IPS DF 6.9 (cell line): Measurements from ENCODE around the gene PTPRN2.

Source experiments
- DNase-seq: peaks from one replicate; pipeline ENCODE4 v3.0.0-alpha.2; 2013; ENCODE audit warnings: low read depth, low spot score
- H3K27ac ChIP-seq: one replicate; pipeline ENCODE4 v1.5.1; 2013; ENCODE audit warnings: low read length, control low read depth
- H3K27me3 ChIP-seq: 2 replicates; pipeline ENCODE4 v1.6.1; 2013; ENCODE audit warnings: mild to moderate bottlenecking, low read length; ENCODE audit not compliant: control insufficient read depth, insufficient read depth
- H3K36me3 ChIP-seq: 2 replicates; pipeline ENCODE4 v1.6.1; 2013; ENCODE audit warnings: low read length; ENCODE audit not compliant: control insufficient read depth, insufficient read depth
- H3K4me1 ChIP-seq: 2 replicates; pipeline ENCODE4 v1.6.1; 2013; ENCODE audit warnings: low read length; ENCODE audit not compliant: control insufficient read depth, insufficient read depth
- H3K4me3 ChIP-seq: 2 replicates; pipeline ENCODE4 v1.5.1; 2013; ENCODE audit warnings: mild to moderate bottlenecking, low read length
- H3K9me3 ChIP-seq: 2 replicates; pipeline ENCODE4 v1.6.1; 2013; ENCODE audit warnings: low read length, inconsistent platforms; ENCODE audit not compliant: control insufficient read depth, insufficient read depth
- WGBS: extraction: QIAGEN DNeasy Blood & Tissue Kit; methylation state at CpG from one replicate; pipeline ENCODE4 v1.1.7; 2013; ENCODE audit warnings: mixed read lengths, missing lambda C conversion rate; ENCODE audit not compliant: insufficient read length, insufficient coverage; 5-methylcytosine and 5-hydroxymethylcytosine counted together

Gene PTPRN2

GRCh38 chr7:158025686-158026600 lies 561.7 kb downstream of the PTPRN2 start:
- no CpG with 5 or more reads among the region's 30 CpGs for WGBS

GRCh38 chr7:158024881-158025280 lies 562.7 kb downstream of the PTPRN2 start:
- Histone ChIP-seq H3K27ac (no peak overlapping the region), H3K36me3 (no peaks in the 10 kb centered on the region; the same call in 1 of the 2 replicates), H3K9me3 (peaks cover 36% of the 10 kb centered on the region), H3K27me3 (no peaks in the 10 kb centered on the region), H3K4me1 (no peaks in the 10 kb centered on the region), H3K4me3 (no peak overlapping the region)
- no peak for DNase-seq
- no CpG with 5 or more reads among the region's 5 CpGs for WGBS

More at GRCh38 chr7:158025686-158026600, 561.7 kb downstream of the PTPRN2 start:
- H3K27me3 ChIP-seq, result no peaks in the 10 kb centered on the region
- no peak overlapping the region for H3K27ac ChIP-seq
- H3K4me1 ChIP-seq, result no peaks in the 10 kb centered on the region
- peaks cover 29% of the 10 kb centered on the region for H3K9me3 ChIP-seq
- no peak overlapping the region for H3K4me3 ChIP-seq
- DNase-seq, result no peak
- H3K36me3 ChIP-seq, result no peaks in the 10 kb centered on the region; the same call in 1 of the 2 replicates

GRCh38 chr7:158024351-158024715 lies 563.3 kb downstream of the PTPRN2 start:
- Histone ChIP-seq H3K4me3 (no peak overlapping the region), H3K36me3 (no peaks in the 10 kb centered on the region; the same call in 1 of the 2 replicates), H3K27ac (no peak overlapping the region), H3K27me3 (no peaks in the 10 kb centered on the region), H3K4me1 (no peaks in the 10 kb centered on the region), H3K9me3 (peaks cover 39% of the 10 kb centered on the region)
- no CpG with 5 or more reads among the region's 6 CpGs for WGBS
- DNase-seq, result no peak

DNA sequence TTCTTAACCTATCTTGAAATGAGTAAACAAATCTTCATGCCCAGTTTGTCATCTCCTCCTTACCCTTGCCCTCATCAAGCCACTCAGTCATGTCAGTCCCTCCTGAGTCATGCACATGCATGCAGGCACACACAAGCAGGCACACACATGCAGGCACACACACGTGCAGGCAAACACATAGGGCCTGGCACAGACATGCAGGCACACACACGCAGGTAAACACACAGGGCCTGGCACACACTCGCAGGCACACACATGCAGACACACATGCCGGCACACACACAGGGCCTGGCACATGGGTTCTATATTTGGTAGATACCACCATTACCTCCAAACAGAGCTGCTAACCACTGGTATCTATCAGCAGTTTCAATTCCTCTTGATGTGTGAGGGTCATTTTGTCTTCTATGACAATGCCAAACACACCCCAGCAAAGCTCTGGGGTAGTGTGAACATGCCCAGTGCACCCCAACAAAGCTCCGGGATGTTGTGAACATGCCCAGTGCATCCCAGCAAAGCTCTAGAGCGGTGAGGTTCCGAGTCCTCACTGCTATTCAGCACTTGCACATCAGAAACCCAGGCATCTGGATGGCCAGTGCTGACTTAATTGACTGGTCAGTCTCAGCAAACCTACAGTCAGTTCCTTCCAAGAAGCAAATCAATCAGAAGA lies 563.8 kb downstream of the PTPRN2 start:
- DNase-seq, result no peak
- no peak overlapping the region for H3K4me3 ChIP-seq
- no peak overlapping the region for H3K27ac ChIP-seq
- H3K36me3 ChIP-seq, result no peaks in the 10 kb centered on the region; the same call in 1 of the 2 replicates
- no peaks in the 10 kb centered on the region for H3K27me3 ChIP-seq
- no peaks in the 10 kb centered on the region for H3K4me1 ChIP-seq
- peaks cover 41% of the 10 kb centered on the region for H3K9me3 ChIP-seq
- WGBS, result no CpG with 5 or more reads among the region's 7 CpGs

DNA sequence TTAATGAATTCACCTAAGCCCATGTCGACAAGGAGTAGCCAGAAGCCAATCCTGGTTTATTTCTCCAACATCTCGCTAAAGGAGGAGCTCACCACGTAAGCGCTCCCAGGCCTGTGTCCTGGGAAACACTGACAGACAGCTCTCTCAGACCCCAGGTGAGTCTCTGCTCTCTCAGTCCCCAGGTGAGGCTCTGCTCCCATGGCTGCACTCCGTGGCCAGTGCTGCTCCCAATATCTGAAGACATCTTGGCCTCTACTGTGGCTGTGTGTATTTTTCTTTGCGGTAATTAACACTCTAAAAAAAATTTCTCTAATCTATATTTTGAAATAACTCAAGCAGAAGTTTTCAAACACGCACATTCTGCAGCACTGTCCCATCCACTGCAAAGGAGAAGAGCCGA lies 564.5 kb downstream of the PTPRN2 start:
- DNase-seq, result no peak
- peaks cover 36% of the 10 kb centered on the region for H3K9me3 ChIP-seq
- H3K4me3 ChIP-seq, result no peak overlapping the region
- H3K27me3 ChIP-seq, result no peaks in the 10 kb centered on the region
- H3K4me1 ChIP-seq, result no peaks in the 10 kb centered on the region
- no peaks in the 10 kb centered on the region; the same call in 1 of the 2 replicates for H3K36me3 ChIP-seq
- no CpG with 5 or more reads among the region's 8 CpGs for WGBS
- no peak overlapping the region for H3K27ac ChIP-seq

- H3K9me3 ChIP-seq, result peaks cover 36% of the 10 kb centered on the region
- no peaks in the 10 kb centered on the region for H3K4me1 ChIP-seq
- H3K27ac ChIP-seq, result no peak overlapping the region
- H3K4me3 ChIP-seq, result no peak overlapping the region
- no CpG with 5 or more reads among the region's 9 CpGs for WGBS
- H3K27me3 ChIP-seq, result no peaks in the 10 kb centered on the region
- H3K36me3 ChIP-seq, result no peaks in the 10 kb centered on the region; the same call in 1 of the 2 replicates
- DNase-seq, result no peak
Observed at GRCh38 chr7:158022601-158023000, 565.0 kb downstream of the PTPRN2 start.

DNA sequence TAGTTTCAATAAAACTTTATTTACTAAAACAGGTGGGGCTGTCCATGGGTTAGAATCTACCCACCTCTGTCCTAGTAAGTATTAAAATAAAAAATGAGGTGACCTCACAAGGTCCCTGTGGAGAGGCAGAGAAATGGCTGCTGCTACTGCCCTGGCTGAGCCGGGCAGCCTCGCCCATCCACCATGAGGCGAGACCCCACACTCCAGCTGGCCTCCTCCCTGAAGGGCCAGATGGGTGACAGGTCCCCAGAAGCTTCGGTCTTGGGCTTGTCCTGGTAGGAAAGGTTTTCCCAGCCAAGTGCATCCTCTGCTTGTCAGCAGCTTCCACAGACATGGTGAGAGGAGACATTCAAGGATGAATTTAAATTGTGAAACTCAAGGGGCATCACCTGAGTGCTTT lies 565.8 kb downstream of the PTPRN2 start:
- Histone ChIP-seq H3K36me3 (no peaks in the 10 kb centered on the region; the same call in 1 of the 2 replicates), H3K27ac (no peak overlapping the region), H3K9me3 (peaks cover 33% of the 10 kb centered on the region), H3K4me1 (no peaks in the 10 kb centered on the region), H3K4me3 (no peak overlapping the region), H3K27me3 (no peaks in the 10 kb centered on the region)
- WGBS, result no CpG with 5 or more reads among the region's 4 CpGs
- DNase-seq, result no peak

DNA sequence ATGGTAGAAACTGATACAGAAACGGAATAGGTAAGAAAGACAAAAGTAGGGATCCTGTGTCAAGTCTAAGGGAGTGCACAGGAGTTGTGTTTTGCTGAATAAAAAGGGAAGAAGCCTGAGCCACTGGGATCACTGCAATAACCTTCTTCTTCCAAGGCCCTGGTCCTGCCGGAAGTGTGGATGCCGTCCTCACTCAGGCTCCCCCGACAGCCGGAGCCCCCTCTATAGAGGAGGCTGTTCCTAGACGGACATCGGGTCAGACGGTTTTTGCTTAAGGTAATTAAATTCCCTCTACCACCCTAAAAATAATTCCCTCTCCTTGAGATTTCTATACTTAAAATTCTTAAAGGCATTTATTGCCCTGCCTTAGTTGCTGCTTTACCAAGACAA lies 566.9 kb downstream of the PTPRN2 start:
- peaks cover 34% of the 10 kb centered on the region for H3K9me3 ChIP-seq
- no peaks in the 10 kb centered on the region for H3K36me3 ChIP-seq
- no peak overlapping the region for H3K27ac ChIP-seq
- no CpG with 5 or more reads among the region's 8 CpGs for WGBS
- no peaks in the 10 kb centered on the region for H3K4me1 ChIP-seq
- DNase-seq, result no peak
- no peak overlapping the region for H3K4me3 ChIP-seq
- H3K27me3 ChIP-seq, result no peaks in the 10 kb centered on the region

DNA sequence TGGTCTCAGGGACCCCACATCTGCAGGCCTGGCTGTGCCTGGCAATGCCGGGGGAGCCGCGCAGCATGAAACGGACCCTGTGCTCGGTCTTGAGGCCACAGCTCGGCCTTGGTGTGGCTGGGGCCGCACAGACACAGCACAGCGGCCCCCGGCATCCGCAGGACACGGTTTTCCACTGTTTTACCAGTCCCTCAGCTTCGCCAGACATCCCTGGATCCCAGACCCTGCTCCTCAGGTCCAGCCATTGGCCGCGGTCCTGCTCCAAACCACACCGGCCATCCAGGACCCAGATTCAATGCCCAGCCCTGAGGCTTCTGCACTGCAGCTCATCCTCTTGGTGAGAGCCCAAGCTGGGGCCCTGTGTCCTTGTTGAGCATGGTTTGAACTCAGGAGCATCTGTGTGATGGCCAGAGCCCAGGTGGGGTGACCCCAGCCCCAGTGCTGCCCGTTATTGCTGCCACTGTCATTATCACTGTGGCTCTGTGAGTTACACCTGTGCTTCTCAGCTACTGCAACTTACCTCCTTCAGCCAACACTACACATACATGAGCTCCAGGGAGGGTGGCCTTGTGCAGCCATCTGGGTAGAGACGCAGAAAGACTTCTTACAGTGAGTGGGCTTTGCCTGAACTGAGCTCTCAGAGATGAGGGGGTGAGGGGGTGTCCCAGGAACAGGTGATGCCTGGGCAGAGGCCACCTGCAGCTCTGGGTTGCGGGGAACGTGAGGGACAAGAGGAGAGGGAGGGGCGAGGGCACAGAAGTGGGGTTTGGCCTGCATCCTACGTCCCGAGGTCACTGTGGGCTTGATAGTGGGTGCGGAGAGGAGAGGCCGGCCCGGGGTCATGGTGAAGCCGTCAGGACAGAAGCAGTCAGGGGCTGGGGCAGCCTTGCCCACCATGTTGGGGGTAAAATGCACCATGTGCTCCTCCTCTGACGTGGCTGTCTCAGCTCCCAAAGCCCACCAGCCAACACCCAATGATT lies 567.6 kb downstream of the PTPRN2 start:
- H3K4me1 ChIP-seq, result no peaks in the 10 kb centered on the region
- WGBS, result no CpG with 5 or more reads among the region's 27 CpGs
- no peak overlapping the region for H3K4me3 ChIP-seq
- H3K9me3 ChIP-seq, result peaks cover 35% of the 10 kb centered on the region
- H3K36me3 ChIP-seq, result no peaks in the 10 kb centered on the region
- H3K27ac ChIP-seq, result no peak overlapping the region
- H3K27me3 ChIP-seq, result no peaks in the 10 kb centered on the region
- no peak for DNase-seq
